ENCODE measurements around the gene WDR31.
"Not testable (repeated sequence)": the region's sequence is repeated elsewhere in the genome, so short reads cannot be mapped to it uniquely, and the experiment has no call there.

The WDR31 gene

GRCh38 chr9:113340011-113340699 is at the start of gene WDR31:
TSS of gene WDR31 (minus strand) at chr9:113340275. CDS start at chr9:113332022, 8,253 bp downstream.
- DNase-seq (ENCODE audit: low read depth), result peak; percentile 68

- DNase-seq (ENCODE audit: low read depth), result no peak
These were observed 49.4 kb upstream of the WDR31 start for GRCh38 chr9:113389451-113389850.

GRCh38 chr9:113388833-113389232 is 48.8 kb upstream of the WDR31 start:
- no peak for DNase-seq (ENCODE audit: low read depth)

- no peak for DNase-seq (ENCODE audit: low read depth)
These were observed 47.6 kb upstream of the WDR31 start for GRCh38 chr9:113387560-113388230.

GRCh38 chr9:113386571-113387393 is 46.7 kb upstream of the WDR31 start:
- DNase-seq (ENCODE audit: low read depth), result no peak

- DNase-seq (ENCODE audit: low read depth), result no peak
These were observed 41.9 kb upstream of the WDR31 start for GRCh38 chr9:113381909-113382411.

- DNase-seq (ENCODE audit: low read depth), result not testable (repeated sequence)
These were observed 41.4 kb upstream of the WDR31 start for GRCh38 chr9:113381441-113381840.

- DNase-seq (ENCODE audit: low read depth), result no peak
These were observed 40.8 kb upstream of the WDR31 start for GRCh38 chr9:113380869-113381378.

GRCh38 chr9:113379829-113380210 is 39.7 kb upstream of the WDR31 start:
- DNase-seq (ENCODE audit: low read depth), result not testable (repeated sequence)

- not testable (repeated sequence) for DNase-seq (ENCODE audit: low read depth)
These were observed 39.2 kb upstream of the WDR31 start for GRCh38 chr9:113379094-113379828.

- DNase-seq (ENCODE audit: low read depth), result peak; percentile 73
These were observed 36.8 kb upstream of the WDR31 start, which contains the start of gene HDHD3 for GRCh38 chr9:113376634-113377567. TSS of gene HDHD3 (minus strand) at chr9:113376986. CDS start at chr9:113374354, 2,632 bp downstream.

- DNase-seq (ENCODE audit: low read depth), result no peak
These were observed 35.3 kb upstream of the WDR31 start for GRCh38 chr9:113375057-113376023.

- no peak for DNase-seq (ENCODE audit: low read depth)
These were observed 33.8 kb upstream of the WDR31 start for GRCh38 chr9:113373676-113374392.

- DNase-seq (ENCODE audit: low read depth), result no peak
These were observed 33.2 kb upstream of the WDR31 start for GRCh38 chr9:113373256-113373655.

GRCh38 chr9:113372059-113372458 is 32.0 kb upstream of the WDR31 start:
- DNase-seq (ENCODE audit: low read depth), result no peak

GRCh38 chr9:113370806-113371325 is 30.8 kb upstream of the WDR31 start:
- no peak for DNase-seq (ENCODE audit: low read depth)

- DNase-seq (ENCODE audit: low read depth), result no peak
These were observed 29.7 kb upstream of the WDR31 start for GRCh38 chr9:113369855-113370140.
